GM21717 (cell line): ENCODE measurements around the gene NTF3.

Experiments
- ATAC-seq: cut with Tn5 transposase; IDR thresholded peaks from one replicate; pipeline ENCODE4 v1.9.1; 2021; ENCODE audit warnings: mild to moderate bottlenecking, moderate library complexity; ENCODE audit not compliant: unreplicated experiment

Gene NTF3

DNA sequence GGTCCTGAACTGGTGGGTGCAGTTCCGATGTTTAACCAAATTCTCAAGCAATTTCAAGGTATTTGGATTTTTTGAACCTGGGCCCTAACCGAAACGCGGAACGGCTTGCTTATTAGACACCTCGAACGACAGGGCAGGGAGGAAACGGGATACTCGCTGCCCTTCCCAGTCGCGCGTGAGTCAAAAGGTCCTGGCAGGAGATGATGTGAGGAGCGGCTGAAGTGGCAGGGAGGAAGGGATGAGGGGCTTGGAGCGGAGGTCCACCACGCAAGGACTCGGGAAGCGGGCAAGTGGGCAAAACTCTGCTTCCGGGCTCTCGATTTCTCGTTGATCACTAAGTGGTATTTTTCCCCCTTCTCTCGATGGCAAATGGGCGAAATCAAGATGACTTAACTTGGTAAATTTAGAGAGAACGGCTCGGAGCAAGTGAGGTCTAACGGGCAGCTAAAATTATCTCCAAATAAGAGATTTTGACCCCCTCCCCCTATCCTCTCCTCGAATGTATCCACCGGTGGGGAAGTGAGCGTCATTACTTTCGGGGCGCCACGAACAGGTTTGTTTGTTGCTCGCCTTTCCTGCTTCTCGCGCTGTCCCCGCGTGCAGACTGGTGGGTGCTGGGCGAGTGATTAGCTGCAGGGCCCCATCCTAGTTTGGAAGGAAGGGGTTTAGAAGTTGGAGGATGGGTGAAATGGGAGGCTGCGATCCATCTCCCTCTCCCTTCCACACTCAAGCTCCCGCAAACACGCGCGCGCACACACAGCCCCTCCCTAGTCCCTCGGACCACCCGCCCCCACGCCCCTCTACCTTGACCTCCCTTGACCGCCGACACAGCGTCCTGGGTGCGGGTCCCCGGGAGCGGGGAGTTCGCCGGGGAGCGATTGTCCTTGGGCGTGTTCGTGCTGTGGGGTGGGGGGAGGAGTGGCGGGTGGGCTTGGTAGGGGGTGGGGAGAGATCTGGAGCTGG is 986 bp upstream of the NTF3 start:
- ATAC-seq, result no peak

DNA sequence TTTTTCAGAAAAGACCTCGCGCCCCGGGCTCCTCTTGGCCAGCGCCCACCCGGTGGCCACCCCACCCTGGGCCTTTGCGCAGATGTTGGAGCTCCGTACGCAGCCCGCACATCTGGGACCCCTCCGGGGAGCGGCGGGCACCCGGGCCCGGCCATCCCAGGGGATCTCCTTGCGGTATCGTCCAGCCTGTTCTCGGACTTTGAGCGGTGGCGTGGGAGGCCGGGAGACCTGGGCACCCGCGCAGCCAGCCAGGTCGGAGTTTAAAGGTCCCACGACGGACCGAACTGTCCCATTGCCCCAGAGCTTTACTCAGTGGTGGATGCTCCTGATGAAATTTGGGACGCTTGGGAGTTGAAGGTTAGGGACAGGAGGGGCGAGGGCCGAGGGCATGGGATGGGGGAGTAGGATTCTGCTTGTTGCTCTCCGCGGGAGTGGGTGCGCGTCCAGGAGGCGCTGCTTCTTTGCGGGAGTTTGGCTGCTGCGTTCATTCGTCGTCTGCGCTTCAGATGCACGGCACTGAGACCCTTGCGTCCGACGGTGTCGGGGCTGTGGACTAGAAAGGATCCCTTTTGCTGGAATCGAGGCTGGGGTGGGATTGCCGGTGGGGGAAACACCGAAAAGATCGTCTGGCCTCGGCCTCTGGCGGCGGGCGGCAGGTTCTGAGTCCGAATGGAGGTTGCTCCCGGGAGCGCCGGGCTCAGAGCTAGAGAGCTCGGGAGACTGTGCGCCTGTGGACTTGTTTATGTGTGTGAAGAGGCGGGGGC is 1.4 kb downstream of the NTF3 start:
- ATAC-seq, result no peak

DNA sequence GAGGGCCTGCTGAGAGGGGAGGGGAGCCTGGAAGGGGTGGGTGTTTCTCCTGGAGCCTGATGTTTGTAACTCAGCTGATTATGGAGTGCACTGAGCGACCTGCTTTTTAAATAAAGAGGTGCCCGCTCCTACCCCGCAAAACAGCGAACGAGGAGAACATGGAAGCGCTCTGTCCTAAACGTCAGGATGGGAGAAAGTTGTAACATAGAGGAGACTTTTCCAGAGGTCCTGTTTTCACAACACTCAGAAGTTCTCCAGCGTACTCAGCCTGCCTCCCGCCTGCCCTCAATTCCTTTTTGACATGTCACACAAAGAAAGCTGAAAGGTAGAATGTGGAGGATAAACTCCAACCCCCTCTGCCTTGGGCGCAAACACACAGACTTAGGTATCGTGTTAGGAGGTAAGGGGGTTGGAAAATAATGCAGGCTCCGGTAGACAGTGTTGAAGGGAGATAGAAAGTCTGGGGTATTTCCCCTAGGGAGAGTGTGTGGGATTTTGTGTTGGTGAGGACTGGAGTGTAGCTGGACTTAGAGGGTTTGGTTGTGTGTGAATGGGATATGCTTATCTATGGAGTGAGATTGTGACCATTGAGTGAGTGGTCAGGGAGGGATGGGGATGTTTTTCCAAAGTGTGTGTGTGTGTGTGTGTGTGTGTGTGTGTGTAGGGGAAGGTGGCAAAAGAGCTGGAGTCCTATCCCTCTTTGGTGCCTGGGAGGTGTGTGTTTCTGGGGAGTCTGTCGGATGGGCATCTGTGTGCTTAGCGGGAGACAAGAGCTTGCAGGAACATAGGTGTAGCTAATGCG is 2.1 kb downstream of the NTF3 start:
- no peak for ATAC-seq

DNA sequence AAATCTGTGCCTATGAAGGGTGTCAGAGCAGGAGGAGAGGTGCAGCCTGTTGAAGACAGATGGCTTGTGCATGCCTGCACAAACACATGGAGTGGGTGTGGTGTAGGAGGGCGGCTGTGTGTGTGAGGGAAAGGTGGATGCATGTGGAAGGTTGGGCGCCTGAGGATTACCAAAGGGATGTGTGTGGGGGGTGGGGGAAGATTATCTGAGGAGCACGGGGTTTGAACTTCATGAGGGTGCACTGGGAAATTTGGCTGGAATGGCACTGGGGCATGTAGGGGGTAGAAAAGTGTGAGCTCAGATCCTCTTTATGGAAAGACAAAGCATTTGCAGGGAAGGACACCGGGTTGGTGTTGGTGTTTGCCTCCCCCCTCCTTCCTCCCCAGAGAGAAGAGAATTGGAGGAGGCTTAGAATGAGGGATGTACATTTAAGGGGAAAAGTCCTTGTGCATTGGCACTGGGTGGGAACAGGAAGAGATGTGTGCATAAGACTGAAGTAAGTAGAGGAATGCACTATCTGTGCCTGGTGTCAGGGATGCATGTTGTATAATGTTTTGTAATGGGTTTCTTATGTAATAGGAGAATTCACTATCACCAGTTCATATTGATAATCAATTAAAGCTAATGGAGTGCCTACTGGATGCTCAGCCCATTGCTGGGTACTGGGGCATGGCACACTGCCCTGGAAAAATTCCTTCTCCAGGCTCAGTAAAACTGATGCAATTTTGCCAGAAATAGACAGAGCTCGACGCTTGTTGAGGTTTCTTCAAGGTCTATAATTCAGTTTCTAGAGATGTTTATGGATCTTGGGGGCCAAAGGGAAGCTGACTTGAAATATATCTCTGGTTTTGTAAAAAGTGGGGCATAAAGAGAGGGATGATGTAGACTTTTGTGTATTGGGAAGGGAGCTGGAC is 3.0 kb downstream of the NTF3 start:
- ATAC-seq, result no peak

DNA sequence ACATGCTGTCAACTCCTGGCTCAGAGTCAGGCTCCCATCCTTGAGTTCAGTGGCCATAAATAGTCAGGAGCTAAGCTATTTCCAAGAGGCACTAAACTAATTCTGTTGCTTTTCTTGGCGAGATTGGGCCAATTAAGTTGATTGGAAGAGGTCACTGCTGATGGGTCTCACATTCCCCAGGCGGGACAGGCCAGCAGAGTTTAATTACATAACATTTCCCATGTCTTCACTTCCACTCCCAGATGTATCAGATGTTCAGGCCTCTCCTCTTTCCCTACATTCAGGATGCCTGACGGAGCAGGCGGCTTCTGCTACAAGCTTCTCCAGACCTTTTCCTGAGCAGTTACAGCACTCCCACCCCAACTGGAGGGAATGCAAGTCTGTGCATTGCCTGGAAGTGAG is 5.3 kb downstream of the NTF3 start:
- no peak for ATAC-seq

DNA sequence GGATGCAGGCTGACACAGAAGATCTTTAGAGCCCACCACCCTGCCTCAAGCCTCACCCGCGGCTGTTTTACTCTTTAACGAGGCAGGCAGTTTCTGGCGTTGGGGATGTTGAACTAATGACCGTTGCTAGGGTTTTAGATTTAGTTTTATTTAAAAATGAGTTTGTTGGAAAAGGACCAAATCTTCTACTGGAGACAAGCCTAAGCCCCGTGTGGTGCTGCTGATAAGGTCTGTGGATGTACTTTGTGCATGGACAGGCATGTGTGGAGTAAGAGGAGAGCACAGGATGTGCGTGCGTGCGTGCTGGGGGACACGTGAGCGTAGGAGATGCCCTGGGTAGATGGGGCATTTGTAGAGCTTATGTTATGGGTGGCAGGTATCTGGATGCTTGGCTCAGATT is 5.7 kb downstream of the NTF3 start:
- no peak for ATAC-seq

DNA sequence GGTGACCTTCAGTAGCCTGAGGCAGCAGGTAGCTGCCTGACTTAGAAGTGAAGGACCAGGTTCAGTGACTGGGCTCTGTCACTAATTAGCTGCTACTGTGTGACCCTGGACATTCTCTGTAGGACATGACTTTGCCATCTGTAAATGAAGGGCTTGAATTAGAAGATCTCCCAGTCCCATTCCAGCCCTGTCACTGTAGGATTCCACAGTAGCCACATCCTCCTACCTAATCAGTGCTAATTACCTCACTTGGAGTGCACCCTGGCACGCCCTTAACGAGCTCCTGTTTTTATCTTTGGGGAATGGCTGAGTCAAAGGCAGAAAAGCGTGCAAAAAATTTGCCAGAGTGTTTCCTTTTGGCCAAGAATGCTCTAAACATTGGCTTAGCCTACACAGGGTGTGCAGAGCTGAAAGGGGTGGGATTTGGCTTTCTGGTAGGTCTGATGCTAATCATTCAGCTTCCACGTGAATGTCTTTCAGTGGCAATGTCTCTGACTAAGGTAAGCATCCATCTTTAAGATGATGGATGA is 6.8 kb downstream of the NTF3 start:
- no peak for ATAC-seq

DNA sequence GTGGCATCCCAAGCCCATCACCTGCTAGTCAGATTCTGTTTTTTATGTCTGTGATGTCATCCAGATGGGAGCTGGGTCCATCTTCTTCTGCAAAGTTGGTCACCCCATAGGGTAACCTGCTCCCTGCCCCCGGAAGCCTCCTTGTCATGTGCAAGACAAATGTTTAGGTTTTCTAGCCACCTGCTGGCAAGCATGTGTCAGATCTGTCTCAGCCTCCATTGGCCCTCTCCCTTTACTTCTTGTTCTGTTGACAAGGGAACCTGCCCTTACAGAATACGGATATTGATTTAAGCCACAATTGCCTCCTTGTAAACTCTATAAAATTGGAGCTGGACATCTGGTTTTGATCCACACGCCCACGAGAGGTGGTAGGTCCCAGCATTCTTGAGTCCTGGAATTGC is 7.5 kb downstream of the NTF3 start:
- ATAC-seq, result no peak

DNA sequence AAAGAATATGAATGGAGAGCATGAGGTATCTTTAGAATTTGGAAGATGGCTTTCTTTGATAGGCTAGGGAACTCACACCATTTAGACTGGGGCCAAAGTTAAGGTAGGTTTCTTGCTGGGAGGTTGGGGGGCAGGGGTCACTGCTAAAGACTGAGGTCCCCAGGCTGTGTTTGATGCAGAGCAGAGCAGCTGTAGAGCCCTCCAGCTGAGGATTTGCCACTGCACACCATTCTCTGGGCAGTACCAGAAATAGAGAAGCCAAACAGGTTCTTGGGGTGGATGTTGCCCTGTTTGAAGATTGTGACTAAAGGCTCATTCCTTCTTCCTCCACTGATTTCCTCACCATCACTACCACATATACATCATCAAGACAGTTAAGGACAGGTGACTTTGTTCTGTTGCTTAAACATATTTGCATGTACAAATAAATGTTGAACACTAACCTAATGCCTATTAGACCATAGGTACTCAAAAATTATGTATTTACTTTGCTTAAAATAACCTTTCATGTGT is 7.9 kb downstream of the NTF3 start:
- ATAC-seq, result no peak

DNA sequence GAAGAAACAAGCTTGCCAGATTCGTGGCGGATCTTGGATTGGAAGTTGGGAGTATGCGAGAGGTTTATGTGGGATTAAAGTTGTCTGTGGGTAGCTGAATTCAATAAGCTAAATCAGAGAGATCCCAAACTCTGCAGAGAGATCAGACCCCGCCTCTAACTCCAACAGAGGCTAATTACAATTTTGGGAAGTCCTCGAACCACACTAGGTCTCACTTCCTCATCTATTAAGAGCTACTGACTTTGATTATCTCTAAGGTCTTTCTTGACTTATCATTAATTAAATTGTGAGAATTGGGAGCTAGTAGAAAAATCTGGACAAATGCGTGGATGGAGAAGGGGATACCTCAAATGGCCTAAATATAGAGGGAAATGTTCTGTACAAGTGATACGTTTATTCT is 9.1 kb downstream of the NTF3 start:
- ATAC-seq, result no peak

DNA sequence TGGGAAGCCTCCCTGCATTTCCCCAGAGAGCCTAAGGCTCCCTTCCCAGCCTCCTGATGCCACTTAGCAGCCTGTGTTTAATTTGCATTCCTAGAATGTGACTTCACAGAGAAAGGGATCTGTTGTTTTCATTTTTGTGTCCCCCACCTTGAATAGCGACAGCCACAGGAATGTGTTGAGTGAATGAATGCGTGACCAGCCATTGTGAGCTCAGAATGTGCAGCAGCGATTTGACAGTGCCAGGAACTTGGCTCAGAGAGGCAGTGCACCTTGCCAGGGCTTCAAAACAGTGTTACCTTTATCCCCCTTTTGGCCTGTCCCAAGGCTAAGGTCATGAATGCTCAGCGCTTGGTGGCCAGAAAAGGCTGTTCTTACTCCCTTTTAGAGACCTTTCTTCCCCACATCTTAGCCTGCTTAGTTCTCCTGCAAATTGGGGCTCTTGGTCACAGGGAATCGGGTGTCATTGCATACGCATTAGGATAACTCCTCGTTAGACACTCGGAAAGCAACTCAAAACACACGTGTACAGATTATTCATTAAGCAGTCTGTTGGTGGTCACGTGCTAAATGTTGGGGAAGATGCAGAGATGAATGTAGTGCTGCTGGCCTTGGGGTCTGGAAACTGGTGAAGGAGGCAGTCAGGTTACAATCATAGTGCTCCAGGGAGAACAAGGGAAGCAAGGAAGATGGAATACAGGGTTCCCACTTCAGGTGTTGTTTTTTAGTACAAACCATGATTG is 9.8 kb downstream of the NTF3 start:
- no peak for ATAC-seq

DNA sequence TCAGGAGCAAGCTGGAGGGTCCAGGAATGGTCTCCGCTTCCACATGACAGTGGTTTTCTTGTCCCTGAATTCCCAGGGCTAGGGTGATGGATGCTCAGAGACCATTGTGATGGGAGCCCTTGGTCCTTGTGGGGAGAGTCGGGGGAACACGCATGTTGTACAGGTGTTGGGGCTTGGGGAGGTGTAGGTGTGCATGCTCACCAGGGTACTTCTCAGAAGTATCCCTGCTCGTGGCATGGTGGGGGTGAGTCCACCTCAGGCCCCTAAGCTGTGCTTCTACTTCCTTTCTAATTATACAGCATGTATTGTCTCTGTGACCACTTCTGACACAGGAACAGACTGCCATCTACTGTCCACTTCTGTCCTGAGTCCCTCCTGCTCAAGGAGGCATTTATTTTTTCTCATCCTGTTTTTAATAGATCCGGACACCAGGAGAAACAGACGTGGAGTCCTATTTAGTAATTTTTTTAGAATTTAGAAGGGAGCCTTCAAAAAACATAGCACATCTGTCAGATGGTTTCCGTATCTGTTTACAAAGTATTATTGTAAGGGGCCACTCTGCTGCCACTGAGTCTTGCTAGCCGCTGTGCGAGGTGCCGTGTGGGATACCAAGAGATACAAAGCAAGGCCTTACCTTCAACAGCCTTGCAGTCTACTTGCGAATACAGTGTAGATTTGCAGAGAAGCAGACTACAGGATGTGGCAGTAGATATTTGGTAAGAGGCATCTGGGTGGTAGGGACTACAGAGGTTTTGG is 10.5 kb downstream of the NTF3 start:
- no peak for ATAC-seq

DNA sequence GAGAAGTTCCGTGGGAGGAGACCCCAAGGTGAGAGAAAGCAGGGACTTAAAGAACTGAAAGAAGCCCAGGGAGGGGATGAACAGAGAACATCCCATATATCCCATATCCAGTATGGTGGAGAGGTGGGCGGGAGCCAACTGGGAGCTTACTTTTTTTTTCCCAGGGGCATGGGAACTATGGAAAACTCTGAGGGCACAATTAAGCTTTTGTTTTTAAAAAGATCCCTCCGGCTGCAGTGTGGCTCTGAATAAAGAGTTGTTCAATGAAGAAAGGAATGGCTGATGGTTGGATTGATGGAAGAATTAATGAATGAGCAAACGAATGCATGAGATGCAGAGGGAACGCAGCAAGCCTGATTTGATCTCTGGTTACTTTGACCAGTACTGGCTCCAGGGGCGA is 12.6 kb downstream of the NTF3 start:
- ATAC-seq, result no peak

DNA sequence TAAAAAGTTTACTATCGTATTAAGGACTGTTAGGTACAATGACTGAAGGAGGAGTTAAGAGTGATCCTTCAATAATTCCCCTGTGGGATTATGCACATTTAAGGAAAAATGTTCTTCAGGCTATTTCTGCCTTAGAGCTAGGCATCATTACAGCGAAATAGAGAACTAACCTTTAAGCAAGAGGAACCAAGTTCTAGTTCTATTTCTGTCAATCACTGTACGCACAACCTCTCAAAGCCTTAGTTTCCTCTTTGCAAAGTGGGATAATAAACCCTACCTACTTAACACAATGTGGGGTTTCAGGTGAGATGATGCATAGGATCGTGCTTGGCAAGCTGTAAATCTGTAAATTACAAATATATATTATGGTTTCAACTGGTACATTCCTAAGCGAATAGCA is 15.4 kb downstream of the NTF3 start:
- ATAC-seq, result no peak

DNA sequence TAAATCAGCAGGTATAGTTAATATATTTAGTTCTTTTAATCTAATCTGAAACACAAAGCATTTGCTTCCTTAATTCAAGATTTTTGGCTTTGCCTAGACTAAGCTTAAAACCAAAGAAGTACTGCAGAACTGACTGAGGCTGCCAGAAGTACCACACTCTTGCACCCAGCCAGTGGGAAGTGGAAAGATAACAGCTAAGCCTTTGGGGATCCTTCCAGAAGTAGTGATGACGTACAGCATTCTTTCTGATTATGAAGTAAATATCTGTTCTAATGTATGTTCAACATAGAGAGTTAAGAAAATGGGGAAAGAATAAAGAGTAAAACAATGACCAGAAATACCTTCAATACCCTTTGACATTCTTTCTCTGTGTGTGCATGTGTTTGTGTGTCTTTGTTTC is 19.3 kb downstream of the NTF3 start:
- no peak for ATAC-seq

DNA sequence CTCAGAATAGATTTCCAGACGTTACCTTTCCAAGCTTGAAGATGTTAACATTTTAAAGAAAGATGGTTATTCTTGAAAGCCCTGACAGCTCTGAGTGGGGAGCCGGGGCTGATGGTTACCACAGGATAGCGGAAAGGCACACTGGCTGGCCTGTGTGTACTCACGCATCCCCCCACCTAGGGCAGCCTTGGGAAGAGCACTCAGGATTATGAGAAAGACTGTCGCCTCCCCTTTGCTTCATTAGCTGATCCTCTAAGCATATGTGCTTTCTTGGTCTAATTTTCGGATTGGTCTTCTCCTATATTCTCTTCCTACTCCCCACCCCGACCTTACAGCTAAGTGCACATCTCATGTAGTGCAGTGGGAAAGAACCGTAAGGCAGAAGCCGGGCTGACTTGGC is 20.7 kb downstream of the NTF3 start:
- no peak for ATAC-seq

DNA sequence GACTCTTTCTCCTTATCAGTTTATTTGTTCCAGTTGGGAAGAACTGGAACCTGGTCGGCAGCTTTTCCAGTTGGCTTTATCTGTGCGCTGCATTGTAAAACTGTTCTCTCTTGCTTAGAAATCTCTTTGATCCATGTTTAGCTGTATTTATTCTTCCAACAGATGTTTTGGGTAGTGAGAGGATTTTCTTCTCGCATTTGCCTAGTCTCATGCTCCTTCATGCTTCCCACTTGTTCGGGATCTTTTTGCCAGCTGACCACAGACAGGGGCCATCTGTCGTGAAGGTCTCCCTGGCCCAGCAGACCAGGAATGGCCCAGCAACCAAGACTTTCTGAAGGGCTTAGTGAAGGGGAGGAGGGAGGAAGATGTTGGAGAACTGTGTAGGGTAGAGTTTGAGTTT is 21.6 kb downstream of the NTF3 start:
- ATAC-seq, result no peak

DNA sequence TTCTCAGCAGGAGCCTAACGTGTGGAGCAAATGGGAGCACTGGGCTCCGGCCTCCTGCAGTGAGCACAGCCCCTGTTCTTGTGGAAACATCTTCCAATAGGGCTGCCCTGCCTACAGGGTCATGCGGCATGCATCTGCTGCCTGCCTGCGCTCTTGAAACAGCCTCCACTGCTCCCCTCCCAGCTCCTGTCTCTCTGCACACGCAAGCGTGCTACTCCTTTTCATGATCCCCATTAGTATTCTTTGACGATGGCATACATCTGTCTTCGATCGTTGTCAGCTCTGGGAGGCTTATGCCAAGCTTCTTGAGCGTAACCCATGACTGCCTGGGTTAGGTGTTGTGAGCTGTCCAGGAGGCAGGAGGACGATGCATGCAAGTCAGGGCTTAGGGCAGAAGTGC is 23.1 kb downstream of the NTF3 start:
- no peak for ATAC-seq
